SK-N-SH (cell line): ENCODE data around the gene SZT2. TPM values are rescaled to one million over a fixed set of nuclear protein-coding genes. Genes with fewer than 3 reads are reported as not detected.

ENCODE experiments used
- CTCF ChIA-PET: fragments of 300-600, 350-600 bp; formaldehyde crosslinking; extraction: SDS; loops from one replicate; lab custom pipeline; 2021; lab: Yijun Ruan, JAX
- POLR2A ChIA-PET: fragments of 350-600 bp; sonication (Branson Sonifier 250); formaldehyde crosslinking; extraction: SDS; loops from one replicate; lab custom pipeline; 2020; ENCODE audit warnings: antibody characterized with exemption, inconsistent platforms; lab: Yijun Ruan, JAX
- DNase-seq: peaks from one replicate; pipeline ENCODE4 v3.0.0; 2012
- H2AFZ ChIP-seq: fragments of 200-600 bp; sonication (generic); 2 replicates; pipeline ENCODE4 v1.8.1; 2016; ENCODE audit warnings: antibody characterized with exemption, mild to moderate bottlenecking, low read depth
- H3F3A ChIP-seq: fragments of 200-600 bp; sonication (generic); replicated peaks from 2 replicates; pipeline ENCODE3; 2016; ENCODE audit warnings: antibody characterized with exemption, mild to moderate bottlenecking; ENCODE audit not compliant: insufficient read depth
- H3K27ac ChIP-seq, 2 experiments: fragments of 200-500 bp in 1 of 2; fragments of 200-600 bp in 1 of 2; sonication (Bioruptor generic) in 1 of 2; sonication (generic), shearing (Covaris generic) in 1 of 2; 2 replicates each; pipeline versions ENCODE4 v1.5.1 to v1.6.1; 2014 to 2016; ENCODE audit warnings: low read depth in 2 of 2, inconsistent platforms in 1 of 2, low read length in 1 of 2, mild to moderate bottlenecking in 1 of 2, mixed read lengths in 1 of 2
- H3K27me3 ChIP-seq: fragments of 200-600 bp; sonication (generic), shearing (Covaris generic); 2 replicates; pipeline ENCODE4 v1.6.1; 2016; ENCODE audit warnings: mixed run types; ENCODE audit not compliant: insufficient read depth
- H3K36me3 ChIP-seq, 2 experiments: fragments of 200-500 bp in 1 of 2; fragments of 200-600 bp in 1 of 2; sonication (Bioruptor generic) in 1 of 2; sonication (generic) in 1 of 2; replicated peaks in 1 of 2; 2 replicates each; pipeline versions ENCODE3 to v1.5.1; 2014 to 2016; ENCODE audit warnings: low read length in 1 of 2, mild to moderate bottlenecking in 1 of 2; ENCODE audit not compliant: insufficient read depth in 2 of 2, control insufficient read depth in 1 of 2
- H3K4me1 ChIP-seq, 2 experiments: fragments of 200-500 bp in 1 of 2; fragments of 200-600 bp in 1 of 2; sonication (Bioruptor generic) in 1 of 2; sonication (generic), shearing (Covaris generic) in 1 of 2; 2 replicates each; pipeline versions ENCODE4 v1.5.1 to v1.6.1; 2014 to 2016; ENCODE audit warnings: low read depth in 1 of 2, low read length in 1 of 2, mixed run types in 1 of 2; ENCODE audit not compliant: insufficient read depth in 2 of 2, control insufficient read depth in 1 of 2
- H3K4me2 ChIP-seq: fragments of 200-600 bp; sonication (generic), shearing (Covaris generic); 2 replicates; pipeline ENCODE4 v1.6.1; 2017; ENCODE audit warnings: mixed run types
- H3K4me3 ChIP-seq, 2 experiments: fragments of 200-500 bp in 1 of 2; fragments of 200-600 bp in 1 of 2; sonication (Bioruptor generic) in 1 of 2; sonication (generic), shearing (Covaris generic) in 1 of 2; 2 replicates each; pipeline versions ENCODE4 v1.5.1 to v1.8.1; 2014 to 2016; ENCODE audit warnings: low read depth in 2 of 2, inconsistent platforms in 1 of 2, low read length in 1 of 2, mild to moderate bottlenecking in 1 of 2, mixed read lengths in 1 of 2, moderate library complexity in 1 of 2
- H3K79me2 ChIP-seq: fragments of 200-600 bp; sonication (generic); 2 replicates; pipeline ENCODE4 v1.8.1; 2017; ENCODE audit warnings: mild to moderate bottlenecking; ENCODE audit not compliant: insufficient read depth
- H3K9ac ChIP-seq: fragments of 200-600 bp; sonication (generic); 2 replicates; pipeline ENCODE4 v1.6.1; 2017; ENCODE audit warnings: mixed run types
- H3K9me2 ChIP-seq: fragments of 200-600 bp; sonication (generic); 2 replicates; pipeline ENCODE4 v1.6.1; 2017; ENCODE audit warnings: mixed run types
- H3K9me3 ChIP-seq: fragments of 200-600 bp; sonication (generic); 2 replicates; pipeline ENCODE4 v1.6.1; 2017; ENCODE audit warnings: mixed run types, mild to moderate bottlenecking, moderate library complexity
- H4K20me1 ChIP-seq: fragments of 200-600 bp; sonication (generic); 2 replicates; pipeline ENCODE4 v1.6.1; 2017; ENCODE audit warnings: mild to moderate bottlenecking, mixed run types; ENCODE audit not compliant: insufficient read depth
- FOSL2 ChIP-seq: IDR thresholded peaks from 2 replicates; pipeline ENCODE4 v1.4.0; 2012; ENCODE audit warnings: low read depth, mild to moderate bottlenecking, moderate library complexity, borderline replicate concordance
- GABPA ChIP-seq: IDR thresholded peaks from 2 replicates; pipeline ENCODE4 v1.4.0; 2012; ENCODE audit warnings: low read depth, mild to moderate bottlenecking
- NRF1 ChIP-seq: IDR thresholded peaks from 2 replicates; pipeline ENCODE4 v1.6.1; 2012; ENCODE audit warnings: low read depth, mild to moderate bottlenecking, low read length
- RCOR1 ChIP-seq: fragments of 150-350 bp; IDR thresholded peaks from 2 replicates; pipeline ENCODE4 v1.6.1; 2017; ENCODE audit warnings: antibody characterized with exemption, low read length
- RFX5 ChIP-seq: IDR thresholded peaks from 2 replicates; pipeline ENCODE4 v1.6.1; 2012; ENCODE audit warnings: mild to moderate bottlenecking, improper control_type of control experiment, low read length
- SMC3 ChIP-seq: IDR thresholded peaks from 2 replicates; pipeline ENCODE4 v1.6.1; 2012; ENCODE audit warnings: low read depth, low read length, improper control_type of control experiment
- TCF12 ChIP-seq: IDR thresholded peaks from 2 replicates; pipeline ENCODE4 v1.4.0; 2012
- USF1 ChIP-seq: IDR thresholded peaks from 2 replicates; pipeline ENCODE4 v1.4.0; 2012; ENCODE audit warnings: low read depth, borderline replicate concordance
- WGBS: methylation state at CpG from one replicate; pipeline ENCODE4 v1.1.6; 2017; ENCODE audit warnings: low lambda C conversion rate; 5-methylcytosine and 5-hydroxymethylcytosine counted together
- polyA plus RNA-seq, 3 experiments: library from polyadenylated mRNA; depleted of rRNA; stranded (reverse); fragments of >200 nt; gene quantifications; 2 replicates each; pipeline ENCODE4 v1.2.3, GENCODE V29; 2012
- TF ChIP-seq, protein P1 (sequence below): IDR thresholded peaks from 2 replicates; pipeline ENCODE4 v1.6.1; 2012; ENCODE audit warnings: mild to moderate bottlenecking, low read depth, low read length, moderate library complexity

Gene SZT2
- polyA plus RNA-seq, 1 of the 3 experiments (the other 2 are of a cell fraction) = 12.9 TPM

- Histone ChIP-seq H3K9me2 (no peaks in the 10 kb centered on the region), H3K9ac (no peak overlapping the region), H3F3A (peaks cover 14% of the 10 kb centered on the region), H3K9me3 (no peaks in the 10 kb centered on the region), H3K27me3 (no peaks in the 10 kb centered on the region), H3K36me3 (peaks cover 3 to 10% of the 10 kb centered on the region in 2 experiments), H3K4me1 (peaks cover 0 to 11% of the 10 kb centered on the region in 2 experiments; a peak in 1 of 4 replicates), H4K20me1 (no peaks in the 10 kb centered on the region), H2AFZ (no peak overlapping the region), H3K79me2 (peaks cover 7% of the 10 kb centered on the region; the same call in 1 of the 2 replicates), H3K4me3 (no peak overlapping the region), H3K27ac (no peak overlapping the region), H3K4me2 (no peak overlapping the region)
- 79% methylated on average over 1 of the region's 1 CpG for WGBS
- TF ChIP-seq SMC3 (no peak), FOSL2 (no peak), GABPA (no peak)
- POLR2A ChIA-PET = no interaction called here
- CTCF ChIA-PET = interaction anchor here (1.6 kb wide), 1 partner anchor 9 kb away, joined by 4 read pairs; no protein-coding TSS in a partner anchor
- no peak for DNase-seq
These were observed 11.9 kb upstream of the SZT2 start for GRCh38 chr1:43377831-43378230.

DNA sequence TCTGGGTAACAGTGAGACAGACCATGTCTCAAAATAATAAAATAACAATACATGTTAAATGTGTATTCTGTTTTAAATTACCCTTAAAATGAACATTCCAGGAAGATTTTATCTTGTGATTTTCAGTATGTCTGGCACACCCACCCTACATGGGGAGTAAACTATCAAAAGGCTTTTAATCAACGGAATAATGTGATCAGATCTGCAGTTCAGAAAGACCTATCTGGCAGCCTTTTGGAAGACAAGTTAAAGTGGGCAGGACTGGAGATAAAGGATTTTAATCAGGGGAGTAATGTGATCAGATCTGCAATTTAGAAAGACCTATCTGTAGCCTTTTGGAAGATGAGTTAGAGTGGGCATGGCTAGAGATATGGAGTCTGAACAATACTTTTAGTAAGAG, 10.2 kb upstream of the SZT2 start:
- Histone ChIP-seq H3K36me3 (peaks cover 20 to 26% of the 10 kb centered on the region in 2 experiments), H3K9ac (no peak overlapping the region), H3K4me3 (no peak overlapping the region), H3K79me2 (peaks cover 3% of the 10 kb centered on the region; the same call in 1 of the 2 replicates), H3K9me2 (no peaks in the 10 kb centered on the region), H4K20me1 (no peaks in the 10 kb centered on the region), H3K4me1 (no peaks in the 10 kb centered on the region), H2AFZ (no peak overlapping the region), H3K4me2 (no peak overlapping the region), H3F3A (no peaks in the 10 kb centered on the region), H3K27me3 (no peaks in the 10 kb centered on the region), H3K27ac (no peak overlapping the region), H3K9me3 (no peaks in the 10 kb centered on the region)
- WGBS = 95% methylated on average over 1 of the region's 1 CpG
- ChIA-PET POLR2A (no interaction called here), CTCF (interaction anchor here (0.9 to 2.1 kb wide), 2 partner anchors 10 to 153 kb away, joined by 3 to 9 read pairs; no protein-coding TSS in a partner anchor)
- TF ChIP-seq RCOR1 (0 out of 2 replicates have a peak, but pooled peaks have one; percentile 41), USF1 (no peak), TCF12 (no peak), NRF1 (no peak), RFX5 (no peak)
- TF ChIP-seq, protein P1, sequence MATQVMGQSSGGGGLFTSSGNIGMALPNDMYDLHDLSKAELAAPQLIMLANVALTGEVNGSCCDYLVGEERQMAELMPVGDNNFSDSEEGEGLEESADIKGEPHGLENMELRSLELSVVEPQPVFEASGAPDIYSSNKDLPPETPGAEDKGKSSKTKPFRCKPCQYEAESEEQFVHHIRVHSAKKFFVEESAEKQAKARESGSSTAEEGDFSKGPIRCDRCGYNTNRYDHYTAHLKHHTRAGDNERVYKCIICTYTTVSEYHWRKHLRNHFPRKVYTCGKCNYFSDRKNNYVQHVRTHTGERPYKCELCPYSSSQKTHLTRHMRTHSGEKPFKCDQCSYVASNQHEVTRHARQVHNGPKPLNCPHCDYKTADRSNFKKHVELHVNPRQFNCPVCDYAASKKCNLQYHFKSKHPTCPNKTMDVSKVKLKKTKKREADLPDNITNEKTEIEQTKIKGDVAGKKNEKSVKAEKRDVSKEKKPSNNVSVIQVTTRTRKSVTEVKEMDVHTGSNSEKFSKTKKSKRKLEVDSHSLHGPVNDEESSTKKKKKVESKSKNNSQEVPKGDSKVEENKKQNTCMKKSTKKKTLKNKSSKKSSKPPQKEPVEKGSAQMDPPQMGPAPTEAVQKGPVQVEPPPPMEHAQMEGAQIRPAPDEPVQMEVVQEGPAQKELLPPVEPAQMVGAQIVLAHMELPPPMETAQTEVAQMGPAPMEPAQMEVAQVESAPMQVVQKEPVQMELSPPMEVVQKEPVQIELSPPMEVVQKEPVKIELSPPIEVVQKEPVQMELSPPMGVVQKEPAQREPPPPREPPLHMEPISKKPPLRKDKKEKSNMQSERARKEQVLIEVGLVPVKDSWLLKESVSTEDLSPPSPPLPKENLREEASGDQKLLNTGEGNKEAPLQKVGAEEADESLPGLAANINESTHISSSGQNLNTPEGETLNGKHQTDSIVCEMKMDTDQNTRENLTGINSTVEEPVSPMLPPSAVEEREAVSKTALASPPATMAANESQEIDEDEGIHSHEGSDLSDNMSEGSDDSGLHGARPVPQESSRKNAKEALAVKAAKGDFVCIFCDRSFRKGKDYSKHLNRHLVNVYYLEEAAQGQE = no peak
- no peak for DNase-seq
